ENCODE results near the gene OR12D1.
"Not testable (repeated sequence)": the region's sequence is repeated elsewhere in the genome, so short reads cannot be mapped to it uniquely, and the experiment has no call there.

The OR12D1 gene

DNA sequence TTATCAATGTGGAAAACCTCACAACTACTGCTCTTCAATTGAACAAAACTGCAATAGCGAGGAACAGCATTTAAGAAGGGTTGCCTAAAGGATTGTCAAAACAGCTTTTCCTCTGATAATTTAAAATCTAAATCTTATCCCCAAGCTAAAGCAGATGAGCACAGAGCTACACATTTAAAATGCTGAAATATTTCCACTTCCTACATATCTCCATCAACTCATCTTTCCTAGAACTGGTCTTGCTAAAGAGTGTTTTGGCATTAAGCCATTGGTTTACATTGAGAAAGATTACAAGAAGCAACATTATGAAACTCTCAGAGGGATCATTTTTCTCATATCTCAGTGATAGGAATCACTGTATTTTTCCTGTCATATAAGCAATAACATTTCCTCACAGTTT, 28.0 kb downstream of the OR12D1 start:
- Histone ChIP-seq H3K36me3 (ENCODE audit: insufficient read depth, low read length) (no peaks in the 10 kb centered on the region), H3K4me1 (ENCODE audit: insufficient read depth, low read length) (peaks cover 6% of the 10 kb centered on the region; the same call in 1 of the 2 replicates), H3K9ac (ENCODE audit: low read depth, low read length) (no peak overlapping the region), H3K9me3 (ENCODE audit: control insufficient read depth, insufficient read depth, low read length) (no peaks in the 10 kb centered on the region)

GRCh38 chr6:29444031-29444430, 29.3 kb downstream of the OR12D1 start:
- not testable (repeated sequence) for H3K36me3 ChIP-seq (ENCODE audit: insufficient read depth, low read length); H3K4me1 ChIP-seq (ENCODE audit: insufficient read depth, low read length); H3K9me3 ChIP-seq (ENCODE audit: control insufficient read depth, insufficient read depth, low read length); H3K9ac ChIP-seq (ENCODE audit: low read depth, low read length)

- no peak overlapping the region; the same call in 1 of the 2 replicates for H3K9ac ChIP-seq (ENCODE audit: low read depth, low read length)
- H3K36me3 ChIP-seq (ENCODE audit: insufficient read depth, low read length), result no peaks in the 10 kb centered on the region
- H3K4me1 ChIP-seq (ENCODE audit: insufficient read depth, low read length), result peaks cover 6% of the 10 kb centered on the region; the same call in 1 of the 2 replicates
- no peaks in the 10 kb centered on the region; the same call in 1 of the 2 replicates for H3K9me3 ChIP-seq (ENCODE audit: control insufficient read depth, insufficient read depth, low read length)
Measured at GRCh38 chr6:29447670-29448069, 32.9 kb downstream of the OR12D1 start.

- no peaks in the 10 kb centered on the region; the same call in 1 of the 2 replicates for H3K9me3 ChIP-seq (ENCODE audit: control insufficient read depth, insufficient read depth, low read length)
- H3K36me3 ChIP-seq (ENCODE audit: insufficient read depth, low read length), result no peaks in the 10 kb centered on the region
- peaks cover 6% of the 10 kb centered on the region; the same call in 1 of the 2 replicates for H3K4me1 ChIP-seq (ENCODE audit: insufficient read depth, low read length)
- no peak overlapping the region for H3K9ac ChIP-seq (ENCODE audit: low read depth, low read length)
Measured at GRCh38 chr6:29451471-29452193, 36.9 kb downstream of the OR12D1 start.

DNA sequence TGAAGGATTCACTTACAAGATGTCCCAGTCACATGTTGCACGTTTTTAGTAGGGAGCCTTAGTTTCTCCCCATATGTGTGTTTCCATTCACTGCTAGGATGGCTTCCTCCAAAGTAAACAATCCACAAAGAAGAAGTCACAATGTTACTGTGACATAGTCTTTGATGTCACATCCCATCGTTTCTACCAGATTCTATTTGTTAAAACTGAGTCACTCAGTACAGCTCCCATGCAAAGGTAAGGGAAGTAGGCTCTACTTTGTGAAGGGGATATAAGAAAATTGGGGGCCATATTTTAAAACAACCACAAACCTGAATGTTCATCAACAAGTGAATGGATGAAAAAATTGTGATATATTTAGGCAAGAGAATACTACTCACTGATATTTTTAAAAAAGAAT, 42.2 kb downstream of the OR12D1 start, which contains the start of the genes OR11A1 and OR2H1:
Gene OR11A1, minus strand, starts transcription at position 101 of the 400 bp plus-strand sequence. CDS start 29,430 bp downstream, outside the sequence.
Gene OR2H1, plus strand, starts transcription at position 185 of the 400 bp plus-strand sequence. CDS start 4,615 bp downstream, outside the sequence.
- no peaks in the 10 kb centered on the region for H3K4me1 ChIP-seq (ENCODE audit: insufficient read depth, low read length)
- no peak within 1 kb of the TSS for H3K9ac ChIP-seq (ENCODE audit: low read depth, low read length)

GRCh38 chr6:29461021-29461814, 46.5 kb downstream of the OR12D1 start:
- H3K9ac ChIP-seq (ENCODE audit: low read depth, low read length), result no peak overlapping the region
- no peaks in the 10 kb centered on the region for H3K4me1 ChIP-seq (ENCODE audit: insufficient read depth, low read length)

More for the DNA sequence above, 42.2 kb downstream of the OR12D1 start, which contains the start of the genes OR11A1 and OR2H1:
- Histone ChIP-seq H3K36me3 (ENCODE audit: insufficient read depth, low read length) (no peaks in the 10 kb centered on the region), H3K9me3 (ENCODE audit: control insufficient read depth, insufficient read depth, low read length) (no peaks in the 10 kb centered on the region)

GRCh38 chr6:29462022-29462421, 47.3 kb downstream of the OR12D1 start:
- Histone ChIP-seq H3K36me3 (ENCODE audit: insufficient read depth, low read length) (no peaks in the 10 kb centered on the region), H3K9me3 (ENCODE audit: control insufficient read depth, insufficient read depth, low read length) (no peaks in the 10 kb centered on the region), H3K4me1 (ENCODE audit: insufficient read depth, low read length) (no peaks in the 10 kb centered on the region), H3K9ac (ENCODE audit: low read depth, low read length) (no peak overlapping the region)

More at GRCh38 chr6:29461021-29461814, 46.5 kb downstream of the OR12D1 start:
- no peaks in the 10 kb centered on the region for H3K36me3 ChIP-seq (ENCODE audit: insufficient read depth, low read length)
- no peaks in the 10 kb centered on the region for H3K9me3 ChIP-seq (ENCODE audit: control insufficient read depth, insufficient read depth, low read length)

DNA sequence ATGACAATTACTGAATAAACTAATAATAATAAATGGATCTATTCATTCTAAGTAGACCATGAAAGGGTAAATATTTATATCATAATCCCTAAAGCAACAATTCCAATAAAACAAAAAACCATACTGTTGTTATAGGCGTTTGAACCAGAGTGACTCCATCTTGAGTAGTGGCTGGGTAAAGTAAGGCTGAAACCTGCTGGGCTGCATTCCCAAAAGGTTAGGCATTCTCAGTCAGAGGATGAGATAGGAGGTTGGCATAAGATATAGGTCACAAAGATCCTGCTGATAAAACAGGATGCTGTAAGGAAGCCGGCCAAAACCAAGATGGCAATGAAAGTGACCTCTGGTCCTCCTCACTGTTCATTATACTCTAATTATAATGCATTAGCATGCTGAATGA, 50.6 kb downstream of the OR12D1 start:
- Histone ChIP-seq H3K9ac (ENCODE audit: low read depth, low read length) (no peak overlapping the region), H3K4me1 (ENCODE audit: insufficient read depth, low read length) (no peaks in the 10 kb centered on the region), H3K9me3 (ENCODE audit: control insufficient read depth, insufficient read depth, low read length) (no peaks in the 10 kb centered on the region), H3K36me3 (ENCODE audit: insufficient read depth, low read length) (no peaks in the 10 kb centered on the region)

- H3K9ac ChIP-seq (ENCODE audit: low read depth, low read length), result no peak overlapping the region
- H3K4me1 ChIP-seq (ENCODE audit: insufficient read depth, low read length), result no peaks in the 10 kb centered on the region
- H3K36me3 ChIP-seq (ENCODE audit: insufficient read depth, low read length), result no peaks in the 10 kb centered on the region
- no peaks in the 10 kb centered on the region for H3K9me3 ChIP-seq (ENCODE audit: control insufficient read depth, insufficient read depth, low read length)
Measured at GRCh38 chr6:29465801-29466200, 51.1 kb downstream of the OR12D1 start.

DNA sequence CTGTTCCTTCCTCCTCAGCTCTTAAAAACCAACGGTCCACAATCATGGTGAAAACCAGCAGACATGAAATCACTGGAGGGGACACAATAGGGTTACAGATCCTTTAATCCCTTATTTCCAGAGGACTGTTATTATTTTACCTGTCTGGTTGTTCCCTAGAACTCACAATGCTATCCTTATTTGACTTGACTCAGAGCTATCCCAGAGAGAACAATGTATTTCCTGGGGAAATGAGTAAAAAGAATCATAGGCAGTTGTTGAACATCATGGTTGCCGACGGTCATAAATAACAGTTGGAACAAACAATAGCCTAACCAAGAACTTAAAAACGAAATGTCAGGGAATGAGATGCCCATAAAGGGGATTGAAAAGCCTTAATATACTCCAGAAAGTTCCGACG, 51.5 kb downstream of the OR12D1 start:
- H3K9me3 ChIP-seq (ENCODE audit: control insufficient read depth, insufficient read depth, low read length), result no peaks in the 10 kb centered on the region
- no peaks in the 10 kb centered on the region for H3K4me1 ChIP-seq (ENCODE audit: insufficient read depth, low read length)
- no peaks in the 10 kb centered on the region for H3K36me3 ChIP-seq (ENCODE audit: insufficient read depth, low read length)
- H3K9ac ChIP-seq (ENCODE audit: low read depth, low read length), result no peak overlapping the region
